ENCODE measurements around the gene RUNX3. TPM values are rescaled to one million over a fixed set of nuclear protein-coding genes. Genes with fewer than 3 reads are reported as not detected.
A peak's percentile ranks its signal among the peaks of the same experiment; 100 is the strongest.
"Not testable (repeated sequence)": the region's sequence is repeated elsewhere in the genome, so short reads cannot be mapped to it uniquely, and the experiment has no call there.

Gene RUNX3
- total and polyA plus RNA-seq, 2 donors (not counting 1 experiment from before 2014, with no cell fraction given), result 0.48 to 0.66 TPM

DNA sequence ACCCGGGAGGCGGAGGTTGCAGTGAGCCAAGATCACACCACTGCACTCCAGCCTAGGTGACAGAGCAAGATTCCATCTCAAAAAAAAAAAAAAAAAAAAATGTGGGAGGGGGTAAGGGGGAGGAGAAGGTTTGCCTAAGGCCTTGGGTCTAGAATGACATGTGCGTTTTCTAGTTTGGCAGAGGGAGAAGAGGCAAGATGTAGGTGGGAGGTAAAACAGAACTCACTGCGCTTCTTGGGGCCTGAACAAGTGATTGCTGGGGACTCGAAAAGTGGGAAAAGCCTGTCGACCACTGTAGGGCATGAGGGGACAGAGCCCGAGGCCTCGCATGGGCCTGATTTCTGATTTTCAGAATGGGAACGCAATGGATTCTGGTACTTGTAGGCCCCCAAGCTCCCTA is 19.9 kb downstream of the RUNX3 start:
- H3K79me2 ChIP-seq (ENCODE audit: control insufficient read depth, insufficient read depth, low read length), result no peaks in the 10 kb centered on the region
- H3K4me2 ChIP-seq (ENCODE audit: extremely low read depth, insufficient read depth, low read length), result no peak overlapping the region
- H2AFZ ChIP-seq (ENCODE audit: low read length), result no peak overlapping the region
- H3K27ac ChIP-seq (ENCODE audit: insufficient read depth, low read length), result no peak overlapping the region
- no peaks in the 10 kb centered on the region for H3K27me3 ChIP-seq (ENCODE audit: control insufficient read depth, insufficient read depth, low read length)
- TF ChIP-seq, protein P1, sequence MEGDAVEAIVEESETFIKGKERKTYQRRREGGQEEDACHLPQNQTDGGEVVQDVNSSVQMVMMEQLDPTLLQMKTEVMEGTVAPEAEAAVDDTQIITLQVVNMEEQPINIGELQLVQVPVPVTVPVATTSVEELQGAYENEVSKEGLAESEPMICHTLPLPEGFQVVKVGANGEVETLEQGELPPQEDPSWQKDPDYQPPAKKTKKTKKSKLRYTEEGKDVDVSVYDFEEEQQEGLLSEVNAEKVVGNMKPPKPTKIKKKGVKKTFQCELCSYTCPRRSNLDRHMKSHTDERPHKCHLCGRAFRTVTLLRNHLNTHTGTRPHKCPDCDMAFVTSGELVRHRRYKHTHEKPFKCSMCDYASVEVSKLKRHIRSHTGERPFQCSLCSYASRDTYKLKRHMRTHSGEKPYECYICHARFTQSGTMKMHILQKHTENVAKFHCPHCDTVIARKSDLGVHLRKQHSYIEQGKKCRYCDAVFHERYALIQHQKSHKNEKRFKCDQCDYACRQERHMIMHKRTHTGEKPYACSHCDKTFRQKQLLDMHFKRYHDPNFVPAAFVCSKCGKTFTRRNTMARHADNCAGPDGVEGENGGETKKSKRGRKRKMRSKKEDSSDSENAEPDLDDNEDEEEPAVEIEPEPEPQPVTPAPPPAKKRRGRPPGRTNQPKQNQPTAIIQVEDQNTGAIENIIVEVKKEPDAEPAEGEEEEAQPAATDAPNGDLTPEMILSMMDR (conservative IDR thresholded peaks at IDR 0.05 in 1 of 2, IDR thresholded peaks at IDR 0.05 in 1 of 2; ENCODE audit: low read depth in 1 of 2, low read length in 2 of 2), result no peak
- TF ChIP-seq EZH2 (IDR thresholded peaks at IDR 0.05; ENCODE audit: low read length, missing control alignments), result no peak
- H3K9me3 ChIP-seq (ENCODE audit: control insufficient read depth, insufficient read depth, low read depth, low read length), result no peaks in the 10 kb centered on the region
- H3K4me1 ChIP-seq (ENCODE audit: control insufficient read depth, extremely low read depth, insufficient read depth, low read length), result peaks cover 5% of the 10 kb centered on the region
- DNase-seq (ENCODE audit: low read depth in 2 of 2), result no peak
- H3K36me3 ChIP-seq (ENCODE audit: control insufficient read depth, insufficient read depth, low read length), result no peaks in the 10 kb centered on the region
- H3K4me3 ChIP-seq (replicated peaks in 1 of 4; ENCODE audit: control extremely low read depth in 1 of 4, insufficient read depth in 1 of 4, low read depth in 3 of 4, low read length in 4 of 4), result no peak overlapping the region
- no peak overlapping the region for H3K9ac ChIP-seq (ENCODE audit: insufficient read depth, low read length)
- H4K20me1 ChIP-seq (ENCODE audit: control insufficient read depth, extremely low read depth, insufficient read depth, low read length), result no peaks in the 10 kb centered on the region

DNA sequence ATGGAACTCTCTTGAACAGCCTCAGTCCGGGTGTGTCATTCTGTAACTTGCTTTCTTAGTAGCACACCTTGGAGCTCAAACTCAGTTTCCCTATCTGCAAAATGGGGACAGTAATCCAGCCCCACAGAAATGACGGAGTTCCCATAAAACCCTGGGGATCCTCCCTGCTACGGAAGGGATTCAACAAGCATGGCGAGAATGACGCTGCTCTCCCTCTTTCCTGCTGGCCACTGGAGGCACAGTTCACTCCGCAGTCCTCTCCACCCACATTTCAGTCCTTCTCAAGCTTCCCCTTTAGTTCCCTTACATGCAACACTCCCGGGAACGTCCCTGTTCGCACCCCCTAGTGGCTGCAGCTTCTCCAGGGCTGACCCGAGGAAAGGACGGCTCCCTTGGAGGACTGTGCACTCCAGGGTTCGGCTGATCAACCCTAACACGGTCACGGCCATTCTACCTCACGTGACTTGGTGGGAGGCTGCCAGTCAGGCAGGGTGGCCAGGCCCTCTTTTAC is 20.6 kb downstream of the RUNX3 start:
- Histone ChIP-seq H3K79me2 (ENCODE audit: control insufficient read depth, insufficient read depth, low read length) (no peaks in the 10 kb centered on the region), H4K20me1 (ENCODE audit: control insufficient read depth, extremely low read depth, insufficient read depth, low read length) (no peaks in the 10 kb centered on the region), H3K9ac (ENCODE audit: insufficient read depth, low read length) (no peak overlapping the region), H2AFZ (ENCODE audit: low read length) (no peak overlapping the region), H3K9me3 (ENCODE audit: control insufficient read depth, insufficient read depth, low read depth, low read length) (no peaks in the 10 kb centered on the region), H3K4me1 (ENCODE audit: control insufficient read depth, extremely low read depth, insufficient read depth, low read length) (peaks cover 2% of the 10 kb centered on the region), H3K27me3 (ENCODE audit: control insufficient read depth, insufficient read depth, low read length) (no peaks in the 10 kb centered on the region), H3K36me3 (ENCODE audit: control insufficient read depth, insufficient read depth, low read length) (no peaks in the 10 kb centered on the region), H3K4me2 (ENCODE audit: extremely low read depth, insufficient read depth, low read length) (no peak overlapping the region), H3K4me3 (replicated peaks in 1 of 4; ENCODE audit: control extremely low read depth in 1 of 4, insufficient read depth in 1 of 4, low read depth in 3 of 4, low read length in 4 of 4) (no peak overlapping the region), H3K27ac (ENCODE audit: insufficient read depth, low read length) (no peak overlapping the region)
- peak; percentile 59 to 82 for DNase-seq (ENCODE audit: low read depth in 2 of 2)
- TF ChIP-seq EZH2 (IDR thresholded peaks at IDR 0.05; ENCODE audit: low read length, missing control alignments), result no peak
- TF ChIP-seq, protein P1 (conservative IDR thresholded peaks at IDR 0.05 in 1 of 2, IDR thresholded peaks at IDR 0.05 in 1 of 2; ENCODE audit: low read depth in 1 of 2, low read length in 2 of 2), result peak; percentile 47 to 53

DNA sequence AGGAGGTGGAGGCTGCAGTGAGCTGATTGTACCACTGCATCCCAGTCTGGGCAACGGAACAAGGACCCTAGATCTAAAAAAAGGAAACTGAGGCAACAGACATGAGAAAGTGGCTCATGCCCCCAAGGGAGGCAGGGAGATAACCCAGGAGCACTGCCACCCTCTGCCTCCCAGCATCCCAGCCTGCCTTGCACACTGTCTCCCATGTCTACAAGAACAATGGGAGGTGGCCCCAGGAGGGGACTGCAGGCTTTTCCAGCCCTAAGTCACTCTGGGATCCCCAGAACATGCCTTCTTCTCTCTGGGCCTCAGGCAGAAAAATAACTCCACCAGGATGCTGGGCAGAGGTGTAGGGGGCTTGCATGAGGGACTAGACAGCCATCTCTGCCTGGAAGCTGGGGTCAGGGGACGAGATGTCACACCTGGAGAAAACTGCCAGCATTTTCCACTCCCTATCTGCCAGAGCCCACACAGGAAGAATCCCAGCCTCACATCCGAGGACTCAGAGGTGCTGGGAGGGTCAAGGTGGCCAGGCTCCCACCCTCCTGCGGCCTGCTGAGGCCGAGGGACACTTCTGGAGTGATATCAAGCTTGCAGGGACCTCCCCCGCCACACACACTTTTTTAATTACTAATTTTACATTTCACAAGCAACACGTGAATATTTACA is 21.4 kb downstream of the RUNX3 start:
- H3K9ac ChIP-seq (ENCODE audit: insufficient read depth, low read length), result no peak overlapping the region
- no peak overlapping the region for H3K4me3 ChIP-seq (replicated peaks in 1 of 4; ENCODE audit: control extremely low read depth in 1 of 4, insufficient read depth in 1 of 4, low read depth in 3 of 4, low read length in 4 of 4)
- no peaks in the 10 kb centered on the region for H3K79me2 ChIP-seq (ENCODE audit: control insufficient read depth, insufficient read depth, low read length)
- H2AFZ ChIP-seq (ENCODE audit: low read length), result no peak overlapping the region
- no peak overlapping the region for H3K27ac ChIP-seq (ENCODE audit: insufficient read depth, low read length)
- DNase-seq (ENCODE audit: low read depth in 2 of 2), result no peak
- TF ChIP-seq, protein P1 (conservative IDR thresholded peaks at IDR 0.05 in 1 of 2, IDR thresholded peaks at IDR 0.05 in 1 of 2; ENCODE audit: low read depth in 1 of 2, low read length in 2 of 2), result no peak
- no peak for TF ChIP-seq EZH2 (IDR thresholded peaks at IDR 0.05; ENCODE audit: low read length, missing control alignments)
- no peaks in the 10 kb centered on the region for H3K4me1 ChIP-seq (ENCODE audit: control insufficient read depth, extremely low read depth, insufficient read depth, low read length)
- no peaks in the 10 kb centered on the region for H3K36me3 ChIP-seq (ENCODE audit: control insufficient read depth, insufficient read depth, low read length)
- H3K4me2 ChIP-seq (ENCODE audit: extremely low read depth, insufficient read depth, low read length), result no peak overlapping the region
- no peaks in the 10 kb centered on the region for H4K20me1 ChIP-seq (ENCODE audit: control insufficient read depth, extremely low read depth, insufficient read depth, low read length)
- no peaks in the 10 kb centered on the region for H3K9me3 ChIP-seq (ENCODE audit: control insufficient read depth, insufficient read depth, low read depth, low read length)
- no peaks in the 10 kb centered on the region for H3K27me3 ChIP-seq (ENCODE audit: control insufficient read depth, insufficient read depth, low read length)

DNA sequence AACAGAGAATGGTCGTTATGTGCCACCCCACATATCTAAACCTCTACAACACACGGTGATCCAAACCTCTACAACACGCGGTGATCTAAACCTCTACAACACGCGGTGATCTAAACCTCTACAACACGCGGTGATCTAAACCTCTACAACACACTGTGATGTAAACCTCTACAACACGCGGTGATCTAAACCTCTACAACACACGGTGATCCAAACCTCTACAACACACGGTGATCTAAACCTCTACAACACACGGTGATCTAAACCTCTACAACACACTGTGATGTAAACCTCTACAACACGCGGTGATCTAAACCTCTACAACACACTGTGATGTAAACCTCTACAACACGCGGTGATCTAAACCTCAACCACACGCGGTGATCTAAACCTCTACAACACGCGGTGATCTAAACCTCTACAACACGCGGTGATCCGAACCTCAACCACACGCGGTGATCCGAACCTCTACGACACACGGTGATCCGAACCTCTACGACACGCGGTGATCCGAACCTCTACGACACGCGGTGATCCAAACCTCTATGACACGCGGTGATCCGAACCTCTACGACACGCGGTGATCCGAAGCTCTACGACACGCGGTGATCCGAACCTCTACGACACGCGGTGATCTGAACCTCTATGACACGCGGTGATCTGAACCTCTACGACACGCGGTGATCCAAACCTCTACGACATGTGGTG is 22.3 kb downstream of the RUNX3 start:
- H3K36me3 ChIP-seq (ENCODE audit: control insufficient read depth, insufficient read depth, low read length); H3K9me3 ChIP-seq (ENCODE audit: control insufficient read depth, insufficient read depth, low read depth, low read length); H3K27ac ChIP-seq (ENCODE audit: insufficient read depth, low read length); DNase-seq (ENCODE audit: low read depth in 2 of 2); H3K79me2 ChIP-seq (ENCODE audit: control insufficient read depth, insufficient read depth, low read length); H2AFZ ChIP-seq (ENCODE audit: low read length); H3K4me1 ChIP-seq (ENCODE audit: control insufficient read depth, extremely low read depth, insufficient read depth, low read length); H3K9ac ChIP-seq (ENCODE audit: insufficient read depth, low read length); H4K20me1 ChIP-seq (ENCODE audit: control insufficient read depth, extremely low read depth, insufficient read depth, low read length); H3K4me2 ChIP-seq (ENCODE audit: extremely low read depth, insufficient read depth, low read length); H3K27me3 ChIP-seq (ENCODE audit: control insufficient read depth, insufficient read depth, low read length); H3K4me3 ChIP-seq (replicated peaks in 1 of 4; ENCODE audit: control extremely low read depth in 1 of 4, insufficient read depth in 1 of 4, low read depth in 3 of 4, low read length in 4 of 4): not testable (repeated sequence)

Data from fibroblast of lung (primary cell).